Caco-2 (cell line): ENCODE results near the gene KRTAP12-1. TPM values are rescaled to one million over a fixed set of nuclear protein-coding genes. Genes with fewer than 3 reads are reported as not detected.

Source experiments
- BruUV-seq: library from RNA; stranded (reverse); fragments of 400-500 nt; replicated peaks from 2 replicates; lab custom pipeline; 2021; lab: Mats Ljungman, UMichigan
- CTCF ChIA-PET: fragments of 300-600 bp; sonication (Branson Sonifier 250); formaldehyde crosslinking; loops from one replicate; lab custom pipeline; 2022; ENCODE audit warnings: antibody characterized with exemption; lab: Charles Lee
- POLR2A ChIA-PET: fragments of 300-600 bp; sonication (Branson Sonifier 250); formaldehyde crosslinking; loops from one replicate; lab custom pipeline; 2022; ENCODE audit warnings: antibody characterized with exemption; lab: Charles Lee
- DNase-seq, 2 experiments: peaks; one replicate each; pipeline versions ENCODE4 v3.0.0 to v3.0.0-alpha.2; 2020 to 2022
- H3K27me3 ChIP-seq: replicated peaks from 2 replicates; pipeline ENCODE4 v1.6.0; 2011; ENCODE audit warnings: low read length; ENCODE audit not compliant: control insufficient read depth, insufficient read depth
- H3K36me3 ChIP-seq: 2 replicates; pipeline ENCODE4 v1.5.1; 2011; ENCODE audit warnings: low read length; ENCODE audit not compliant: control insufficient read depth, insufficient read depth
- H3K4me1 ChIP-seq: fragments of 250-450 bp; sonication (Bioruptor Pico); 2 replicates; pipeline ENCODE4 v1.5.1; 2020; ENCODE audit warnings: mild to moderate bottlenecking
- H3K4me3 ChIP-seq: 2 replicates; pipeline ENCODE4 v1.5.1; 2011; ENCODE audit warnings: low read depth, mild to moderate bottlenecking, control low read depth, low read length
- H3K9me3 ChIP-seq: fragments of 250-450 bp; sonication (Bioruptor Pico); 2 replicates; pipeline ENCODE4 v1.5.1; 2020; ENCODE audit warnings: mild to moderate bottlenecking, moderate library complexity
- H3K27ac Mint-ChIP-seq: one replicate; pipeline ENCODE4 v1.8.0; 2022; ENCODE audit warnings: mixed read lengths; ENCODE audit not compliant: unreplicated experiment
- H3K27me3 Mint-ChIP-seq: one replicate; pipeline ENCODE4 v1.8.0; 2022; ENCODE audit warnings: mixed read lengths; ENCODE audit not compliant: insufficient read depth, unreplicated experiment
- H3K36me3 Mint-ChIP-seq: one replicate; pipeline ENCODE4 v1.8.0; 2022; ENCODE audit warnings: mild to moderate bottlenecking, mixed read lengths; ENCODE audit not compliant: insufficient read depth, unreplicated experiment
- H3K4me1 Mint-ChIP-seq: one replicate; pipeline ENCODE4 v1.8.0; 2022; ENCODE audit warnings: low read depth, mixed read lengths; ENCODE audit not compliant: unreplicated experiment
- H3K4me3 Mint-ChIP-seq: one replicate; pipeline ENCODE4 v1.8.0; 2022; ENCODE audit warnings: mild to moderate bottlenecking, moderate library complexity, mixed read lengths; ENCODE audit not compliant: unreplicated experiment
- H3K9me3 Mint-ChIP-seq: one replicate; pipeline ENCODE4 v1.8.0; 2022; ENCODE audit warnings: mixed read lengths; ENCODE audit not compliant: unreplicated experiment
- CTCF ChIP-seq, 2 experiments: fragments of 200-600 bp in 1 of 2; IDR thresholded peaks; 1 replicate in 1 of 2; 2 replicates in 1 of 2; pipeline versions ENCODE4 v1.5.1 to v1.8.0; 2011 to 2022; ENCODE audit warnings: antibody characterized with exemption in 1 of 2, control low read depth in 1 of 2, inconsistent platforms in 1 of 2, low read depth in 1 of 2, low read length in 1 of 2, mild to moderate bottlenecking in 1 of 2, moderate library complexity in 1 of 2; ENCODE audit not compliant: insufficient read depth in 1 of 2, severe bottlenecking in 1 of 2, unreplicated experiment in 1 of 2
- intact Hi-C: fragments of 100-400 bp; cut with micrococcal nuclease; formaldehyde crosslinking; loops from one replicate; pipeline ENCODE4 v1.10.0; 2022; ENCODE audit not compliant: unreplicated experiment
- total RNA-seq: library from RNA; stranded (reverse); gene quantifications from 2 replicates; pipeline ENCODE4 v1.2.3, GENCODE V29; 2022

The KRTAP12-1 gene
- total RNA-seq, 1 experiment from 2014 or later, result not detected

- peaks cover 7% of the 10 kb centered on the region for H3K27me3 Mint-ChIP-seq
- BruUV-seq, result no TSS peak
- intact Hi-C loops, result no loop called here
- Histone ChIP-seq H3K27me3 (no peaks in the 10 kb centered on the region), H3K4me1 (no peaks in the 10 kb centered on the region), H3K4me3 (no peak overlapping the region), H3K36me3 (no peaks in the 10 kb centered on the region), H3K9me3 (0 out of 2 replicates have a peak, but pooled peaks cover 2% of the 10 kb centered on the region)
- H3K4me1 Mint-ChIP-seq, result no peaks in the 10 kb centered on the region
- POLR2A ChIA-PET, result no interaction called here
- peaks cover 8% of the 10 kb centered on the region for H3K9me3 Mint-ChIP-seq
- DNase-seq, result no peak
- H3K36me3 Mint-ChIP-seq, result no peaks in the 10 kb centered on the region
- H3K4me3 Mint-ChIP-seq, result no peak overlapping the region
- CTCF ChIA-PET, result no interaction called here
- H3K27ac Mint-ChIP-seq, result no peak overlapping the region
- TF ChIP-seq CTCF (IDR thresholded peaks at IDR 0.05; ENCODE audit: insufficient read depth in 1 of 2, low read depth in 1 of 2, low read length in 1 of 2, severe bottlenecking in 1 of 2, unreplicated experiment in 1 of 2), result no peak
Observed at GRCh38 chr21:44656868-44657267, 25.1 kb downstream of the KRTAP12-1 start.

- CTCF ChIA-PET, result no interaction called here
- Mint-ChIP-seq H3K4me3 (no peak within 1 kb of the TSS), H3K4me1 (no peaks in the 10 kb centered on the region), H3K27me3 (peaks cover 3% of the 10 kb centered on the region), H3K27ac (no peak within 1 kb of the TSS), H3K36me3 (no peaks in the 10 kb centered on the region), H3K9me3 (no peaks in the 10 kb centered on the region)
- no TSS peak for BruUV-seq
- intact Hi-C loops, result no loop called here
- H3K4me3 ChIP-seq, result no peak within 1 kb of the TSS
- no peaks in the 10 kb centered on the region for H3K36me3 ChIP-seq
- no peak for DNase-seq
- H3K9me3 ChIP-seq, result no peaks in the 10 kb centered on the region
- H3K27me3 ChIP-seq, result no peaks in the 10 kb centered on the region
- no peaks in the 10 kb centered on the region for H3K4me1 ChIP-seq
- no peak for TF ChIP-seq CTCF (IDR thresholded peaks at IDR 0.05; ENCODE audit: insufficient read depth in 1 of 2, low read depth in 1 of 2, low read length in 1 of 2, severe bottlenecking in 1 of 2, unreplicated experiment in 1 of 2)
- POLR2A ChIA-PET, result no interaction called here
Observed at GRCh38 chr21:44654576-44655175, 27.3 kb downstream of the KRTAP12-1 start, which contains the start of gene KRTAP12-4. KRTAP12-4 (minus strand) TSS chr21:44654659; CDS start chr21:44654614, 45 bp downstream.

GRCh38 chr21:44653656-44654575, 28.0 kb downstream of the KRTAP12-1 start:
- BruUV-seq, result no TSS peak
- Mint-ChIP-seq H3K36me3 (no peaks in the 10 kb centered on the region), H3K9me3 (no peaks in the 10 kb centered on the region), H3K27me3 (peaks cover 3% of the 10 kb centered on the region), H3K4me1 (no peaks in the 10 kb centered on the region), H3K27ac (no peak overlapping the region), H3K4me3 (no peak overlapping the region)
- H3K4me1 ChIP-seq, result no peaks in the 10 kb centered on the region
- no peaks in the 10 kb centered on the region for H3K36me3 ChIP-seq
- no peak for DNase-seq
- intact Hi-C loops, result no loop called here
- H3K4me3 ChIP-seq, result no peak overlapping the region
- TF ChIP-seq CTCF (IDR thresholded peaks at IDR 0.05; ENCODE audit: insufficient read depth in 1 of 2, low read depth in 1 of 2, low read length in 1 of 2, severe bottlenecking in 1 of 2, unreplicated experiment in 1 of 2), result no peak
- no peaks in the 10 kb centered on the region for H3K9me3 ChIP-seq
- CTCF ChIA-PET, result interaction anchor here (0.8 kb wide), 1 partner anchor 144 kb away, joined by 3 read pairs; no protein-coding TSS in a partner anchor
- POLR2A ChIA-PET, result no interaction called here
- no peaks in the 10 kb centered on the region for H3K27me3 ChIP-seq
